Panc1 (cell line): ENCODE results near the gene C11orf21. TPM values are rescaled to one million over a fixed set of nuclear protein-coding genes. Genes with fewer than 3 reads are reported as not detected.

Experiments
- ATAC-seq: fragments of 200-7000 bp; cut with Tn5 transposase; 2 replicates; pipeline ENCODE4 v1.9.1; 2020; ENCODE audit warnings: mild to moderate bottlenecking, moderate library complexity
- BruUV-seq: library from RNA; stranded (reverse); fragments of 400-500 nt; replicated peaks from 2 replicates; lab custom pipeline; 2021; lab: Mats Ljungman, UMichigan
- CTCF ChIA-PET: fragments of 300-600 bp; sonication (Branson Sonifier 250); formaldehyde crosslinking; loops from one replicate; lab custom pipeline; 2022; ENCODE audit warnings: antibody characterized with exemption; lab: Charles Lee
- POLR2A ChIA-PET: fragments of 300-600 bp; sonication (Branson Sonifier 250); formaldehyde crosslinking; loops from one replicate; lab custom pipeline; 2022; ENCODE audit warnings: antibody characterized with exemption; lab: Charles Lee
- DNase-seq: peaks from one replicate; pipeline ENCODE4 v3.0.0-alpha.2; 2010; ENCODE audit warnings: low read depth, low spot score
- H3K27ac ChIP-seq: 2 replicates; pipeline ENCODE4 v1.5.1; 2011; ENCODE audit warnings: mild to moderate bottlenecking, low read length, inconsistent platforms
- H3K27me3 ChIP-seq: fragments of 200-500 bp; sonication (Bioruptor generic); 2 replicates; pipeline ENCODE4 v1.6.0; 2014; ENCODE audit warnings: low read length, inconsistent platforms; ENCODE audit not compliant: control insufficient read depth, insufficient read depth
- H3K36me3 ChIP-seq: fragments of 200-500 bp; sonication (Bioruptor generic); 2 replicates; pipeline ENCODE4 v1.5.1; 2014; ENCODE audit warnings: inconsistent platforms, mild to moderate bottlenecking, low read length, moderate library complexity; ENCODE audit not compliant: control insufficient read depth, insufficient read depth
- H3K4me1 ChIP-seq: 2 replicates; pipeline ENCODE4 v1.5.1; 2011; ENCODE audit warnings: inconsistent platforms, mild to moderate bottlenecking, low read length, moderate library complexity; ENCODE audit not compliant: control insufficient read depth, insufficient read depth
- H3K4me3 ChIP-seq, 2 experiments: 2 replicates each; pipeline ENCODE4 v1.5.1; 2011 to 2012; ENCODE audit warnings: low read depth in 2 of 2, low read length in 2 of 2, mild to moderate bottlenecking in 2 of 2, inconsistent platforms in 1 of 2, moderate library complexity in 1 of 2
- H3K9me3 ChIP-seq: fragments of 200-500 bp; sonication (Bioruptor generic); 2 replicates; pipeline ENCODE4 v1.5.1; 2014; ENCODE audit warnings: low read depth, mild to moderate bottlenecking, inconsistent platforms, low read length, moderate library complexity; ENCODE audit not compliant: control insufficient read depth, insufficient read depth
- POLR2AphosphoS5 ChIP-seq: IDR thresholded peaks from 2 replicates; pipeline ENCODE4 v1.6.1; 2012; ENCODE audit warnings: mild to moderate bottlenecking, low read depth, low read length, moderate library complexity
- SIN3A ChIP-seq: IDR thresholded peaks from 2 replicates; pipeline ENCODE4 v1.6.1; 2012; ENCODE audit warnings: low read depth, mild to moderate bottlenecking, low read length, moderate library complexity, borderline replicate concordance; ENCODE audit not compliant: insufficient read depth
- TCF7L2 ChIP-seq: IDR thresholded peaks from 2 replicates; pipeline ENCODE4 v1.6.1; 2011; ENCODE audit warnings: mild to moderate bottlenecking, low read depth, low read length, inconsistent platforms
- in situ Hi-C: cut with HindIII; loops from 2 replicates; pipeline ENCODE4 v1.10.0; 2016; ENCODE audit warnings: low sequenced_read_pairs, low pct_unique_long_range_greater_than_20kb
- intact Hi-C: fragments of 100-400 bp; cut with micrococcal nuclease; formaldehyde crosslinking; loops from one replicate; pipeline ENCODE4 v1.10.0; 2022; ENCODE audit not compliant: unreplicated experiment
- total RNA-seq: library from RNA; stranded (reverse); gene quantifications from one replicate; pipeline ENCODE4 v1.2.1, GENCODE V29; 2021; ENCODE audit not compliant: unreplicated experiment
- TF ChIP-seq, protein P1 (sequence below), 2 experiments: IDR thresholded peaks; 2 replicates each; pipeline ENCODE4 v1.6.1; 2011 to 2012; ENCODE audit warnings: low read depth in 2 of 2, control low read depth in 1 of 2, low read length in 1 of 2, mild to moderate bottlenecking in 1 of 2, moderate library complexity in 1 of 2; ENCODE audit not compliant: insufficient read depth in 1 of 2
- TF ChIP-seq, protein P2 (sequence below): fragments of 450-650 bp; IDR thresholded peaks from 2 replicates; pipeline ENCODE4 v1.5.1; 2017; ENCODE audit warnings: mild to moderate bottlenecking

Gene C11orf21
- total RNA-seq, 1 experiment from 2014 or later = 0.31 TPM

DNA sequence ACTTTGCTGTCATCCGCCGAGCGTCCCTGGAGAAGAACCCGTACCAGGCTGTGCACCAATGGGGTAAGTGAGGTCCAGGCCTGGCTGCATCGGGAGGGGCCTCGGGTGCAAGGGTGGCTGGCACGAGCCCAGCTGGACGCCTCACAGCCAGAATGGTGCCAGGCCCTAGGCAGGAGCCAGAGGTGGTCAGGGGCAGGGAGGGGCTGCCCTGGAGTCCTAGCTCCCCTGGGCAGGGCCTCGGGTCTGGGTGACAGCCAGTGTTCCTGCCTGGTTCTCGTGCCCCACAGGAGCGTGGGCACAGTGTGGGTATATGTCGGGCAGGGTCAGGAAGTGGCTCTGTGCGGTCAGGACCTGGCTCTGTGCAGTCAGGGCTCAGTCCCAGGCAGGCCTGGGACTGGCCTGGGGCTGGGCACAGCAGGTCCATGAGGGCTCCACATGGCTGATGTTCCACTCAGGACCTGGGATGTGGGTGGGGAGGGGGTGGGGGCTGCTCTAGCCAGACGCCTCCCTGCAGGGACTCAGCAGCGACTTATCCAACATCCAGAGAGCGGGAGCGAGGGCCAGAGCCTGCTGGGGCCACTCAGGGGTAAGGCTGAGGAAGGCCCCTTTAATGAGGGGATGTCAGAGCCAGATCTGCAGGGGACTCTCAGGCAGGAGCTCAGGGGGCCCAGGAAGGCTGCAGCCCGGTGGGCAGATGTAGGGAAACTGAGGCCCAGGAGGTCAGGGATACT is 1.3 kb upstream of the C11orf21 start:
- Histone ChIP-seq H3K4me3 (no peak overlapping the region), H3K4me1 (no peaks in the 10 kb centered on the region), H3K36me3 (no peaks in the 10 kb centered on the region), H3K27ac (no peak overlapping the region), H3K9me3 (no peaks in the 10 kb centered on the region), H3K27me3 (no peaks in the 10 kb centered on the region)
- intact Hi-C loops (no loop called here), in situ Hi-C loops (no loop called here)
- ChIA-PET CTCF (interaction anchor here (0.6 to 3.8 kb wide), 3 partner anchors 74 to 117 kb away, joined by 3 to 21 read pairs (median 3); no protein-coding TSS in a partner anchor), POLR2A (interaction anchor here (0.6 kb wide), 1 partner anchor 75 kb away, joined by 3 read pairs; no protein-coding TSS in a partner anchor)
- TF ChIP-seq, protein P1, sequence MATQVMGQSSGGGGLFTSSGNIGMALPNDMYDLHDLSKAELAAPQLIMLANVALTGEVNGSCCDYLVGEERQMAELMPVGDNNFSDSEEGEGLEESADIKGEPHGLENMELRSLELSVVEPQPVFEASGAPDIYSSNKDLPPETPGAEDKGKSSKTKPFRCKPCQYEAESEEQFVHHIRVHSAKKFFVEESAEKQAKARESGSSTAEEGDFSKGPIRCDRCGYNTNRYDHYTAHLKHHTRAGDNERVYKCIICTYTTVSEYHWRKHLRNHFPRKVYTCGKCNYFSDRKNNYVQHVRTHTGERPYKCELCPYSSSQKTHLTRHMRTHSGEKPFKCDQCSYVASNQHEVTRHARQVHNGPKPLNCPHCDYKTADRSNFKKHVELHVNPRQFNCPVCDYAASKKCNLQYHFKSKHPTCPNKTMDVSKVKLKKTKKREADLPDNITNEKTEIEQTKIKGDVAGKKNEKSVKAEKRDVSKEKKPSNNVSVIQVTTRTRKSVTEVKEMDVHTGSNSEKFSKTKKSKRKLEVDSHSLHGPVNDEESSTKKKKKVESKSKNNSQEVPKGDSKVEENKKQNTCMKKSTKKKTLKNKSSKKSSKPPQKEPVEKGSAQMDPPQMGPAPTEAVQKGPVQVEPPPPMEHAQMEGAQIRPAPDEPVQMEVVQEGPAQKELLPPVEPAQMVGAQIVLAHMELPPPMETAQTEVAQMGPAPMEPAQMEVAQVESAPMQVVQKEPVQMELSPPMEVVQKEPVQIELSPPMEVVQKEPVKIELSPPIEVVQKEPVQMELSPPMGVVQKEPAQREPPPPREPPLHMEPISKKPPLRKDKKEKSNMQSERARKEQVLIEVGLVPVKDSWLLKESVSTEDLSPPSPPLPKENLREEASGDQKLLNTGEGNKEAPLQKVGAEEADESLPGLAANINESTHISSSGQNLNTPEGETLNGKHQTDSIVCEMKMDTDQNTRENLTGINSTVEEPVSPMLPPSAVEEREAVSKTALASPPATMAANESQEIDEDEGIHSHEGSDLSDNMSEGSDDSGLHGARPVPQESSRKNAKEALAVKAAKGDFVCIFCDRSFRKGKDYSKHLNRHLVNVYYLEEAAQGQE (IDR thresholded peaks at IDR 0.05; ENCODE audit: insufficient read depth in 1 of 2, low read depth in 2 of 2, low read length in 1 of 2) = no peak
- TF ChIP-seq, protein P2, sequence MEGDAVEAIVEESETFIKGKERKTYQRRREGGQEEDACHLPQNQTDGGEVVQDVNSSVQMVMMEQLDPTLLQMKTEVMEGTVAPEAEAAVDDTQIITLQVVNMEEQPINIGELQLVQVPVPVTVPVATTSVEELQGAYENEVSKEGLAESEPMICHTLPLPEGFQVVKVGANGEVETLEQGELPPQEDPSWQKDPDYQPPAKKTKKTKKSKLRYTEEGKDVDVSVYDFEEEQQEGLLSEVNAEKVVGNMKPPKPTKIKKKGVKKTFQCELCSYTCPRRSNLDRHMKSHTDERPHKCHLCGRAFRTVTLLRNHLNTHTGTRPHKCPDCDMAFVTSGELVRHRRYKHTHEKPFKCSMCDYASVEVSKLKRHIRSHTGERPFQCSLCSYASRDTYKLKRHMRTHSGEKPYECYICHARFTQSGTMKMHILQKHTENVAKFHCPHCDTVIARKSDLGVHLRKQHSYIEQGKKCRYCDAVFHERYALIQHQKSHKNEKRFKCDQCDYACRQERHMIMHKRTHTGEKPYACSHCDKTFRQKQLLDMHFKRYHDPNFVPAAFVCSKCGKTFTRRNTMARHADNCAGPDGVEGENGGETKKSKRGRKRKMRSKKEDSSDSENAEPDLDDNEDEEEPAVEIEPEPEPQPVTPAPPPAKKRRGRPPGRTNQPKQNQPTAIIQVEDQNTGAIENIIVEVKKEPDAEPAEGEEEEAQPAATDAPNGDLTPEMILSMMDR = no peak
- TF ChIP-seq SIN3A = no peak
- TF ChIP-seq POLR2AphosphoS5 = no peak
- no peak for TF ChIP-seq TCF7L2
- DNase-seq (no peak), ATAC-seq (no peak)
- BruUV-seq = no TSS peak

DNA sequence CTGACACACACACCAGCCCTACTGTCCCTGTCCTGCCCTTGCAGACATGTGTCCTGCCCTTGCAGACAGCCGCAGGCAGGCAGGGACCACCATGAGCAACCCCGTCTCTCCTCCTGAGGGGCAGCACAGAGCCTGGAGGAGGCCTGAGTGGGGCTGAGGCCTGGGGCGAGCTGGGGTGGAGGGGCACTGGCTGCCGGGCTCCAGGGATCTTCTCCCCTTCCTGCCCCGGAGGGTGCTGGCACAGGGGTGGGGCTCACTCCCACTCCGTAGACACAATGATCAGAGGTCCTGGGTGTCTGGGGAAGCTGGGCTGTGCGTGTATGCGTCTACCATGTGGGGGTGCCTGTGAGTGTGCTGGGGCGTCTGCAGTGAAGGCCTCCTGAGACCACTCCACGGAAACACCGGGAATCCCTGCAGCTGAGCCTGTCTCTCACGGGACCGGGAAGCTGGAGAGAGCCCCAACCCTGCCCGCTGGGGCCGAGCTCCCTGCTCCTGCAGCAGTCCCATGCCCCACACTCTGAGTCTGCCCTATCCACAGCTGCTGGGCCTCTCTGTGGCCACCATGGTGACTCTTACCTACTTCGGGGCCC is 683 bp upstream of the C11orf21 start:
- CTCF ChIA-PET = interaction anchor here (0.6 to 3.8 kb wide), 2 partner anchors 74 to 118 kb away, joined by 3 to 21 read pairs; no protein-coding TSS in a partner anchor
- POLR2A ChIA-PET = interaction anchor here (0.5 kb wide), 1 partner anchor 53 kb away, joined by 3 read pairs; no protein-coding TSS in a partner anchor
- ATAC-seq (no peak), DNase-seq (no peak)
- no TSS peak for BruUV-seq
- TF ChIP-seq TCF7L2 (no peak), POLR2AphosphoS5 (no peak), SIN3A (no peak)
- TF ChIP-seq, protein P2 = no peak
- TF ChIP-seq, protein P1 (IDR thresholded peaks at IDR 0.05; ENCODE audit: insufficient read depth in 1 of 2, low read depth in 2 of 2, low read length in 1 of 2) = no peak
- H3K4me3 ChIP-seq = no peak overlapping the region
- no peak overlapping the region for H3K27ac ChIP-seq
- H3K36me3 ChIP-seq = no peaks in the 10 kb centered on the region
- no peaks in the 10 kb centered on the region for H3K4me1 ChIP-seq
- no peaks in the 10 kb centered on the region for H3K27me3 ChIP-seq
- H3K9me3 ChIP-seq = no peaks in the 10 kb centered on the region
- intact Hi-C loops (no loop called here), in situ Hi-C loops (no loop called here)
